ENCODE data around the gene ABHD10. TPM values are rescaled to one million over a fixed set of nuclear protein-coding genes. Genes with fewer than 3 reads are reported as not detected.

Gene ABHD10
- total RNA-seq, 1 donor from 2014 or later = 26.3 TPM

DNA sequence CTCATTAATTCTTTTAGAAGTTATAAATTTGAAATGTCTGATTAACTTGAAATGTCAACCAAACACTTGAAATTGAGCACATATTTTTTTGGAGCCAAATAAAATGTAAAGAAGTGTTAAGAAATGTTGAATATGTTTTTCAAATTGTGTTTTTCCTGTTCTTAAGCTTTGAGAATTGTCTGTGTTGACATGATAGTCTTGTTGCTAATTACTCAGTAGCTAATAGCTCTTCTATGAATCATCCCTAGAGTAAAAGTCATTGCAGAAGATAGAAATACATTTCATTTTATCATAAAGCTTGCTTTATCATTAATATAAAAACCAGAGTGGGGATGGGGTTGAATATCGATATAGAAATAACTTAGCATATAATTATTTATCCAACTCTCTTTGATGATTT is 41.9 kb upstream of the ABHD10 start:
- DNase-seq (ENCODE audit: low spot score) = no peak
- Mint-ChIP-seq H3K36me3 (ENCODE audit: low read depth) (peaks cover 39% of the 10 kb centered on the region), H3K4me3 (ENCODE audit: unreplicated experiment) (peak overlapping the region; percentile 19), H3K4me1 (ENCODE audit: low read depth) (peaks cover 51% of the 10 kb centered on the region), H3K27ac (ENCODE audit: unreplicated experiment) (peak overlapping the region; percentile 78), H3K9me3 (ENCODE audit: low read depth) (no peaks in the 10 kb centered on the region), H3K27me3 (ENCODE audit: low read depth) (no peaks in the 10 kb centered on the region)
- TF ChIP-seq, protein P1, sequence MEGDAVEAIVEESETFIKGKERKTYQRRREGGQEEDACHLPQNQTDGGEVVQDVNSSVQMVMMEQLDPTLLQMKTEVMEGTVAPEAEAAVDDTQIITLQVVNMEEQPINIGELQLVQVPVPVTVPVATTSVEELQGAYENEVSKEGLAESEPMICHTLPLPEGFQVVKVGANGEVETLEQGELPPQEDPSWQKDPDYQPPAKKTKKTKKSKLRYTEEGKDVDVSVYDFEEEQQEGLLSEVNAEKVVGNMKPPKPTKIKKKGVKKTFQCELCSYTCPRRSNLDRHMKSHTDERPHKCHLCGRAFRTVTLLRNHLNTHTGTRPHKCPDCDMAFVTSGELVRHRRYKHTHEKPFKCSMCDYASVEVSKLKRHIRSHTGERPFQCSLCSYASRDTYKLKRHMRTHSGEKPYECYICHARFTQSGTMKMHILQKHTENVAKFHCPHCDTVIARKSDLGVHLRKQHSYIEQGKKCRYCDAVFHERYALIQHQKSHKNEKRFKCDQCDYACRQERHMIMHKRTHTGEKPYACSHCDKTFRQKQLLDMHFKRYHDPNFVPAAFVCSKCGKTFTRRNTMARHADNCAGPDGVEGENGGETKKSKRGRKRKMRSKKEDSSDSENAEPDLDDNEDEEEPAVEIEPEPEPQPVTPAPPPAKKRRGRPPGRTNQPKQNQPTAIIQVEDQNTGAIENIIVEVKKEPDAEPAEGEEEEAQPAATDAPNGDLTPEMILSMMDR (IDR thresholded peaks at IDR 0.05) = no peak

DNA sequence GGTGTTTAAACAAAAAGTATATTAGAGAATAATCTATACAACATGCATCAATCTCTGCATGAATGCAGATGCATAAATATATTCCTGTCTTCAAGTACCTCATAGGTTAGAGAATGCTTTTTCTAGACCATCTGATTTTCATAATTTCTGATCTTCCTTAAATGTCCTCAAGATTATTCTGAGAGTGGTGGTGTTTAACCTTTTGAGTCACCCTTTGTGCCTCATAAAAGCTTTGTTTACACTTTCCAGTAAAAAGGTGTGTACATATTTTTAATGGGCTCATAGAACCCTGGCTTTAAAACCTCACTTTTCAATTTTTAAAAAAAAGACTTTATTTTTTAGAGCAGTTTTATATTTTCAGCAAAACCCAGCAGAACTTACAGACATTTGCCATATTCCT is 41.0 kb upstream of the ABHD10 start:
- peaks cover 51% of the 10 kb centered on the region for H3K4me1 Mint-ChIP-seq (ENCODE audit: low read depth)
- H3K9me3 Mint-ChIP-seq (ENCODE audit: low read depth) = no peaks in the 10 kb centered on the region
- peak overlapping the region; percentile 8 for H3K27ac Mint-ChIP-seq (ENCODE audit: unreplicated experiment)
- peaks cover 35% of the 10 kb centered on the region for H3K36me3 Mint-ChIP-seq (ENCODE audit: low read depth)
- TF ChIP-seq, protein P1 (IDR thresholded peaks at IDR 0.05) = no peak
- H3K4me3 Mint-ChIP-seq (ENCODE audit: unreplicated experiment) = no peak overlapping the region
- H3K27me3 Mint-ChIP-seq (ENCODE audit: low read depth) = no peaks in the 10 kb centered on the region
- DNase-seq (ENCODE audit: low spot score) = no peak

DNA sequence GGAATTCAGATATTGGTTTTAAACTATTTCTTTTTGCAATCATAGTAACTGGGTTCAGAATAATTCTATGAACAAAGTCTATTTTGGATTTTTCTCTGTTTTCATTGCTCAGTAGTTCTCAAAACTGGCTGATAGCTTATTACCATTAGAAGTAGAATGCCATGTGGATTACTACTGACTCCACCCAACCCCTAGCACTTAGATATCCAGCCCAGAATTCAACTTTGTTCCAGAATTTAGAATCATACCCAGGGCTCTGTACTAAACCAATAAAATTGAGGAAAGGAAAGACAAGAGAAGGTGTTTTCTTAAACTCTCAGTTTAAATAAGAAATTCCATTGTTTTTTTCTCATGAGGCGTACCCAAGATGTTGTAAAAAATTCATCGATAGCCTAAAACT is 39.0 kb upstream of the ABHD10 start:
- H3K9me3 Mint-ChIP-seq (ENCODE audit: low read depth) = no peaks in the 10 kb centered on the region
- no peak overlapping the region for H3K27ac Mint-ChIP-seq (ENCODE audit: unreplicated experiment)
- no peak for DNase-seq (ENCODE audit: low spot score)
- H3K4me3 Mint-ChIP-seq (ENCODE audit: unreplicated experiment) = no peak overlapping the region
- TF ChIP-seq, protein P1 (IDR thresholded peaks at IDR 0.05) = no peak
- peaks cover 29% of the 10 kb centered on the region for H3K36me3 Mint-ChIP-seq (ENCODE audit: low read depth)
- peaks cover 40% of the 10 kb centered on the region for H3K4me1 Mint-ChIP-seq (ENCODE audit: low read depth)
- no peaks in the 10 kb centered on the region for H3K27me3 Mint-ChIP-seq (ENCODE audit: low read depth)

DNA sequence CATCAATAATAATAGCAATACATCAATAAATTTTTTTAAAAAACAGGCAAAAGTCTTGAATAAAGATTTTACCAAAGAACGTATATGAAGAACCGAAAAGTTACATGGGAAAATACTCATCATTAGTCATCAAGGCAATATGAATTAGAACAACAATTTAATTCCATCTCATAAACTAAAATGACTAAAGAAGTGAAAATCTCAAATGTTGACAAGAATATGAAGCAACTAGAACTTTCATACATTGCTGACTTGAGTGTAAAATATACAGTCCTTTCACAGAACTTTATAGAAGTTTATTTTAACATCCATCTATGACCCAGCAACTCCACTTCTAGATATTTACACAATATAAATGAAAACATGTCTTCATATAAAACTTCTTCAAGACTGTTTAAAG is 35.3 kb upstream of the ABHD10 start:
- Mint-ChIP-seq H3K4me3 (ENCODE audit: unreplicated experiment) (no peak overlapping the region), H3K27me3 (ENCODE audit: low read depth) (no peaks in the 10 kb centered on the region), H3K9me3 (ENCODE audit: low read depth) (no peaks in the 10 kb centered on the region), H3K4me1 (ENCODE audit: low read depth) (peaks cover 18% of the 10 kb centered on the region), H3K27ac (ENCODE audit: unreplicated experiment) (no peak overlapping the region), H3K36me3 (ENCODE audit: low read depth) (peaks cover 47% of the 10 kb centered on the region)
- DNase-seq (ENCODE audit: low spot score) = no peak
- TF ChIP-seq, protein P1 (IDR thresholded peaks at IDR 0.05) = no peak

DNA sequence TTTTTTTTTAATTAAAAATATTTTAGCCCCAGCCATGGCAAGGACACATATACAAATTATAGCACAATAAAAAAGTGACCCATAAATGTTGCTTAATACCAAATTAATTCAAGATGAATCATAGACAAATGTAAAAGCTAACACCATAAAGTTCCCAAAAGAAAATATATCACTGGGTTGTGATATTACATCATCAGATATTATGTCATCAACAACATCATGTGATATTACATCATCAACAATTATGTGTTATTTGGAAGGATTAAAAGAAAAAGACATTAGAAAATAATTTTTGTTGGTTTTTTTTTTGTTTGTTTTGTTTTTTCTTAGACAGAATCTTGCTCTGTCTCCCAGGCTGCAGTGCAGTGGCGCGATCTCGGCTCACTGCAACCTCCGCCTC is 34.5 kb upstream of the ABHD10 start:
- Mint-ChIP-seq H3K36me3 (ENCODE audit: low read depth) (peaks cover 46% of the 10 kb centered on the region), H3K27me3 (ENCODE audit: low read depth) (no peaks in the 10 kb centered on the region), H3K27ac (ENCODE audit: unreplicated experiment) (peak overlapping the region; percentile 27), H3K9me3 (ENCODE audit: low read depth) (no peaks in the 10 kb centered on the region), H3K4me1 (ENCODE audit: low read depth) (peaks cover 18% of the 10 kb centered on the region), H3K4me3 (ENCODE audit: unreplicated experiment) (no peak overlapping the region)
- TF ChIP-seq, protein P1 (IDR thresholded peaks at IDR 0.05) = no peak
- no peak for DNase-seq (ENCODE audit: low spot score)

Measured in chondrocyte (in vitro differentiated cells).